Breast epithelium (tissue), 3 donors: ENCODE results near the gene RIPOR3.

Experiments
- POLR2A ChIP-seq: fragments of 450-650 bp; IDR thresholded peaks from one replicate; pipeline ENCODE4 v1.6.1; 2016; ENCODE audit warnings: antibody characterized with exemption, mild to moderate bottlenecking, moderate library complexity
- POLR2AphosphoS5 ChIP-seq, 3 donors: sonication (generic); formaldehyde crosslinking; IDR thresholded peaks; one replicate each; pipeline ENCODE4 v1.6.1; 2017; ENCODE audit warnings: antibody characterized with exemption in 3 of 3
- TF ChIP-seq, protein P1 (sequence below), 3 donors: fragments of 450-650 bp; IDR thresholded peaks; one replicate each; pipeline ENCODE4 v1.5.1; 2016 to 2017; ENCODE audit warnings: antibody characterized with exemption in 3 of 3, mild to moderate bottlenecking in 3 of 3, moderate library complexity in 3 of 3

DNA sequence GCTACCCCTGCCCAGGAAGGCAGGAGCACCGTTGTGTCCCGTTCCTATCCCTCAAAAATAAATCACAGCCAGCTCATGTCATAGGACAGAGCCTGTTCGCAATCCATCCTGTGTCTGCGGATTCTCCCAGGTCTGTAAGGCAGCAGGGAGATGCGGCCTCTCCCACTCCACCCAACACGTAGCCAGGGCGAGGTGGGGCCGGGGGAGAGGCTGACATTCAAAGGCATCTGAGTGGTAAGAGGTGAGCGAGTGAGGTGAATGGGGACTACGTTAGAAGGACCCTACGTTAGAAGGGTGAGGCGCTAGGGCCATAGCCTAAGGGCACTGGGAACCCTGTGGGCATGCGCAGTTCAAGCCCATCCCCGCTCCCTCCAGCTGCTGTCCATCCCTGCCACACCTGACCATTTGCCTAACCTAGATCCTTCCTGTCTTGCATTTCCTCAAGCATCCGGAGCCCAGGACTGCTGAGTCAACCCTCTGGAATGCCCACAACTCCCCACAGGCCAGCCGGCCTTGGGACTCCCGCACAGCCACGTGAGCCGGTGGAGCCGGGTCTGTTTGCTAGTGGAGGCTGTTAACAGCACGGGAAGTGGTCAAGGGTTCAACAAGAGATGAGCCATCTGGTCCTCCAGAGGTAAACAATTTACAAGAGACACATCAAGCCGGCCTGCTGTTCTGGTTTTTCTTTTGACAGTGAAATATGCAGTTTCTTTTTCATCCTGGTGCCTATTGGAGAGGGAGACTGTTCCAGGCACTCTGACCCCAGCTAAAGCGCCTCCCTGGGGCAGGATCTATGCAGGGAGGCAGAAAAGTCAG, 45.9 kb downstream of the RIPOR3 start:
- TF ChIP-seq, protein P1, sequence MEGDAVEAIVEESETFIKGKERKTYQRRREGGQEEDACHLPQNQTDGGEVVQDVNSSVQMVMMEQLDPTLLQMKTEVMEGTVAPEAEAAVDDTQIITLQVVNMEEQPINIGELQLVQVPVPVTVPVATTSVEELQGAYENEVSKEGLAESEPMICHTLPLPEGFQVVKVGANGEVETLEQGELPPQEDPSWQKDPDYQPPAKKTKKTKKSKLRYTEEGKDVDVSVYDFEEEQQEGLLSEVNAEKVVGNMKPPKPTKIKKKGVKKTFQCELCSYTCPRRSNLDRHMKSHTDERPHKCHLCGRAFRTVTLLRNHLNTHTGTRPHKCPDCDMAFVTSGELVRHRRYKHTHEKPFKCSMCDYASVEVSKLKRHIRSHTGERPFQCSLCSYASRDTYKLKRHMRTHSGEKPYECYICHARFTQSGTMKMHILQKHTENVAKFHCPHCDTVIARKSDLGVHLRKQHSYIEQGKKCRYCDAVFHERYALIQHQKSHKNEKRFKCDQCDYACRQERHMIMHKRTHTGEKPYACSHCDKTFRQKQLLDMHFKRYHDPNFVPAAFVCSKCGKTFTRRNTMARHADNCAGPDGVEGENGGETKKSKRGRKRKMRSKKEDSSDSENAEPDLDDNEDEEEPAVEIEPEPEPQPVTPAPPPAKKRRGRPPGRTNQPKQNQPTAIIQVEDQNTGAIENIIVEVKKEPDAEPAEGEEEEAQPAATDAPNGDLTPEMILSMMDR (IDR thresholded peaks at IDR 0.05), result no peak
- TF ChIP-seq POLR2AphosphoS5 (IDR thresholded peaks at IDR 0.05), result peak in 2 of 3 donors; percentile 20 to 85
- no peak for TF ChIP-seq POLR2A
